Panc1 (cell line): Measurements from ENCODE around the gene RAB6B. TPM values are rescaled to one million over a fixed set of nuclear protein-coding genes. Genes with fewer than 3 reads are reported as not detected.

Experiments used
- ATAC-seq: fragments of 200-7000 bp; cut with Tn5 transposase; 2 replicates; pipeline ENCODE4 v1.9.1; 2020; ENCODE audit warnings: mild to moderate bottlenecking, moderate library complexity
- BruUV-seq: library from RNA; stranded (reverse); fragments of 400-500 nt; replicated peaks from 2 replicates; lab custom pipeline; 2021; lab: Mats Ljungman, UMichigan
- CTCF ChIA-PET: fragments of 300-600 bp; sonication (Branson Sonifier 250); formaldehyde crosslinking; loops from one replicate; lab custom pipeline; 2022; ENCODE audit warnings: antibody characterized with exemption; lab: Charles Lee
- POLR2A ChIA-PET: fragments of 300-600 bp; sonication (Branson Sonifier 250); formaldehyde crosslinking; loops from one replicate; lab custom pipeline; 2022; ENCODE audit warnings: antibody characterized with exemption; lab: Charles Lee
- DNase-seq: peaks from one replicate; pipeline ENCODE4 v3.0.0-alpha.2; 2010; ENCODE audit warnings: low read depth, low spot score
- H3K27ac ChIP-seq: 2 replicates; pipeline ENCODE4 v1.5.1; 2011; ENCODE audit warnings: mild to moderate bottlenecking, low read length, inconsistent platforms
- H3K27me3 ChIP-seq: fragments of 200-500 bp; sonication (Bioruptor generic); 2 replicates; pipeline ENCODE4 v1.6.0; 2014; ENCODE audit warnings: low read length, inconsistent platforms; ENCODE audit not compliant: control insufficient read depth, insufficient read depth
- H3K36me3 ChIP-seq: fragments of 200-500 bp; sonication (Bioruptor generic); 2 replicates; pipeline ENCODE4 v1.5.1; 2014; ENCODE audit warnings: inconsistent platforms, mild to moderate bottlenecking, low read length, moderate library complexity; ENCODE audit not compliant: control insufficient read depth, insufficient read depth
- H3K4me1 ChIP-seq: 2 replicates; pipeline ENCODE4 v1.5.1; 2011; ENCODE audit warnings: inconsistent platforms, mild to moderate bottlenecking, low read length, moderate library complexity; ENCODE audit not compliant: control insufficient read depth, insufficient read depth
- H3K4me3 ChIP-seq, 2 experiments: 2 replicates each; pipeline ENCODE4 v1.5.1; 2011 to 2012; ENCODE audit warnings: low read depth in 2 of 2, low read length in 2 of 2, mild to moderate bottlenecking in 2 of 2, inconsistent platforms in 1 of 2, moderate library complexity in 1 of 2
- H3K9me3 ChIP-seq: fragments of 200-500 bp; sonication (Bioruptor generic); 2 replicates; pipeline ENCODE4 v1.5.1; 2014; ENCODE audit warnings: low read depth, mild to moderate bottlenecking, inconsistent platforms, low read length, moderate library complexity; ENCODE audit not compliant: control insufficient read depth, insufficient read depth
- CTCF ChIP-seq: fragments of 450-650 bp; IDR thresholded peaks from 2 replicates; pipeline ENCODE4 v1.5.1; 2017; ENCODE audit warnings: mild to moderate bottlenecking
- POLR2AphosphoS5 ChIP-seq: IDR thresholded peaks from 2 replicates; pipeline ENCODE4 v1.6.1; 2012; ENCODE audit warnings: mild to moderate bottlenecking, low read depth, low read length, moderate library complexity
- REST ChIP-seq, 2 experiments: IDR thresholded peaks; 2 replicates each; pipeline ENCODE4 v1.6.1; 2011 to 2012; ENCODE audit warnings: low read depth in 2 of 2, control low read depth in 1 of 2, low read length in 1 of 2, mild to moderate bottlenecking in 1 of 2, moderate library complexity in 1 of 2; ENCODE audit not compliant: insufficient read depth in 1 of 2
- SIN3A ChIP-seq: IDR thresholded peaks from 2 replicates; pipeline ENCODE4 v1.6.1; 2012; ENCODE audit warnings: low read depth, mild to moderate bottlenecking, low read length, moderate library complexity, borderline replicate concordance; ENCODE audit not compliant: insufficient read depth
- TCF7L2 ChIP-seq: IDR thresholded peaks from 2 replicates; pipeline ENCODE4 v1.6.1; 2011; ENCODE audit warnings: mild to moderate bottlenecking, low read depth, low read length, inconsistent platforms
- in situ Hi-C: cut with HindIII; loops from 2 replicates; pipeline ENCODE4 v1.10.0; 2016; ENCODE audit warnings: low sequenced_read_pairs, low pct_unique_long_range_greater_than_20kb
- intact Hi-C: fragments of 100-400 bp; cut with micrococcal nuclease; formaldehyde crosslinking; loops from one replicate; pipeline ENCODE4 v1.10.0; 2022; ENCODE audit not compliant: unreplicated experiment
- total RNA-seq: library from RNA; stranded (reverse); gene quantifications from one replicate; pipeline ENCODE4 v1.2.1, GENCODE V29; 2021; ENCODE audit not compliant: unreplicated experiment

The RAB6B gene
- total RNA-seq, 1 experiment from 2014 or later: 49.2 TPM

GRCh38 chr3:133788024-133788423 lies 107.7 kb downstream of the RAB6B start:
- no peak overlapping the region for H3K27ac ChIP-seq
- CTCF ChIA-PET: no interaction called here
- H3K36me3 ChIP-seq: no peaks in the 10 kb centered on the region
- H3K27me3 ChIP-seq: no peaks in the 10 kb centered on the region
- H3K9me3 ChIP-seq: peaks cover 27% of the 10 kb centered on the region
- ATAC-seq (no peak), DNase-seq (no peak)
- H3K4me3 ChIP-seq: no peak overlapping the region
- POLR2A ChIA-PET: no interaction called here
- intact Hi-C loops (no loop called here), in situ Hi-C loops (no loop called here)
- no TSS peak for BruUV-seq
- TF ChIP-seq CTCF: no peak
- no peak for TF ChIP-seq SIN3A
- TF ChIP-seq POLR2AphosphoS5: no peak
- TF ChIP-seq TCF7L2: no peak
- TF ChIP-seq REST (IDR thresholded peaks at IDR 0.05; ENCODE audit: insufficient read depth in 1 of 2, low read depth in 2 of 2, low read length in 1 of 2): no peak
- H3K4me1 ChIP-seq: no peaks in the 10 kb centered on the region

GRCh38 chr3:133783762-133784161 lies 111.9 kb downstream of the RAB6B start:
- no peak for ATAC-seq
- Histone ChIP-seq H3K9me3 (no peaks in the 10 kb centered on the region), H3K4me1 (no peaks in the 10 kb centered on the region), H3K27me3 (no peaks in the 10 kb centered on the region; the same call in 1 of the 2 replicates), H3K4me3 (no peak overlapping the region), H3K36me3 (no peaks in the 10 kb centered on the region), H3K27ac (no peak overlapping the region)
- ChIA-PET POLR2A (no interaction called here), CTCF (no interaction called here)
- no TSS peak for BruUV-seq
- TF ChIP-seq TCF7L2 (no peak), REST (IDR thresholded peaks at IDR 0.05; ENCODE audit: insufficient read depth in 1 of 2, low read depth in 2 of 2, low read length in 1 of 2) (no peak)
- in situ Hi-C loops (no loop called here), intact Hi-C loops (no loop called here)
- DNase-seq: no peak
